B cell (primary cell): ENCODE results near the gene PCSK6. TPM values are rescaled to one million over a fixed set of nuclear protein-coding genes. Genes with fewer than 3 reads are reported as not detected.
"Not testable (repeated sequence)": the region's sequence is repeated elsewhere in the genome, so short reads cannot be mapped to it uniquely, and the experiment has no call there.

ENCODE experiments used
- ATAC-seq: fragments of 200-7000 bp; cut with Tn5 transposase; one replicate; pipeline ENCODE4 v1.10.0; 2021; ENCODE audit warnings: low read depth, mild to moderate bottlenecking, moderate number of reproducible peaks, moderate library complexity
- CTCF ChIA-PET: fragments of 350-600 bp; sonication (Branson Sonifier 250); formaldehyde crosslinking; loops from one replicate; lab custom pipeline; 2021; ENCODE audit warnings: antibody characterized with exemption, inconsistent platforms; lab: Charles Lee
- POLR2A ChIA-PET: fragments of 350-600 bp; sonication (Branson Sonifier 250); formaldehyde crosslinking; loops from one replicate; lab custom pipeline; 2021; ENCODE audit warnings: antibody characterized with exemption; lab: Charles Lee
- DNase-seq: peaks from one replicate; pipeline ENCODE4 v3.0.0; 2013
- H2AFZ ChIP-seq: 2 replicates; pipeline ENCODE4 v1.6.1; 2012; ENCODE audit warnings: mild to moderate bottlenecking, low read depth, low read length; ENCODE audit not compliant: insufficient read depth, poor library complexity, severe bottlenecking
- H3K27ac ChIP-seq, 2 donors: 1 replicate in 1 of 2; 2 replicates in 1 of 2; pipeline ENCODE4 v1.5.1; 2012 to 2013; ENCODE audit warnings: low read length in 2 of 2, mild to moderate bottlenecking in 2 of 2, moderate library complexity in 1 of 2
- H3K27me3 ChIP-seq, 4 experiments: fragments of 200-600 bp in 1 of 4; sonication (generic) in 1 of 4; replicated peaks in 1 of 4; 1 replicate in 2 of 4; 2 replicates in 2 of 4; pipeline versions ENCODE4 v1.6.1 to v1.7.0; 2013 to 2016; ENCODE audit warnings: low read length in 3 of 4, mild to moderate bottlenecking in 2 of 4, mixed read lengths in 1 of 4, moderate library complexity in 1 of 4; ENCODE audit not compliant: insufficient read depth in 4 of 4, control insufficient read depth in 3 of 4; ENCODE audit errors: control extremely low read depth in 1 of 4
- H3K36me3 ChIP-seq, 2 experiments: replicated peaks in 1 of 2; 1 replicate in 1 of 2; 2 replicates in 1 of 2; pipeline versions ENCODE4 v1.6.1 to v1.7.1; 2013; ENCODE audit warnings: low read length in 1 of 2; ENCODE audit not compliant: insufficient read depth in 2 of 2, control insufficient read depth in 1 of 2; ENCODE audit errors: control extremely low read depth in 1 of 2, extremely low read depth in 1 of 2
- H3K4me1 ChIP-seq, 2 donors: fragments of 200-600 bp in 1 of 2; sonication (generic) in 1 of 2; 1 replicate in 1 of 2; 2 replicates in 1 of 2; pipeline versions ENCODE4 v1.5.1 to v1.6.1; 2013 to 2017; ENCODE audit warnings: low read length in 2 of 2; ENCODE audit not compliant: control insufficient read depth in 2 of 2, insufficient read depth in 2 of 2
- H3K4me2 ChIP-seq: replicated peaks from 2 replicates; pipeline ENCODE3; 2012; ENCODE audit warnings: mild to moderate bottlenecking, low read depth, low read length; ENCODE audit not compliant: poor library complexity, severe bottlenecking
- H3K4me3 ChIP-seq, 5 experiments: fragments of 200-600 bp in 1 of 5; sonication (generic) in 1 of 5; 1 replicate in 3 of 5; 2 replicates in 2 of 5; pipeline versions ENCODE4 v1.5.1 to v1.7.0; 2011 to 2016; ENCODE audit warnings: low read length in 4 of 5, mild to moderate bottlenecking in 4 of 5, low read depth in 2 of 5, control low read depth in 1 of 5, moderate library complexity in 1 of 5; ENCODE audit not compliant: insufficient read depth in 1 of 5; ENCODE audit errors: control extremely low read depth in 1 of 5, extremely low read depth in 1 of 5
- H3K79me2 ChIP-seq: fragments of 200-600 bp; sonication (generic); one replicate; pipeline ENCODE4 v1.6.0; 2016; ENCODE audit warnings: low read length; ENCODE audit not compliant: control insufficient read depth, insufficient read depth
- H3K9ac ChIP-seq: fragments of 200-600 bp; sonication (generic); 2 replicates; pipeline ENCODE4 v1.6.1; 2017; ENCODE audit warnings: mild to moderate bottlenecking, low read length, moderate library complexity
- H3K9me3 ChIP-seq, 3 donors: one replicate each; pipeline versions ENCODE4 v1.6.1 to v1.7.1; 2013; ENCODE audit warnings: low read length in 2 of 3; ENCODE audit not compliant: control insufficient read depth in 2 of 3, insufficient read depth in 1 of 3; ENCODE audit errors: control extremely low read depth in 1 of 3
- H4K20me1 ChIP-seq: 2 replicates; pipeline ENCODE4 v1.6.0; 2012; ENCODE audit warnings: mild to moderate bottlenecking, low read length; ENCODE audit not compliant: insufficient read depth, control insufficient read depth, poor library complexity, severe bottlenecking
- H3K27ac Mint-ChIP-seq: one replicate; pipeline ENCODE4 v1.8.0; 2021; ENCODE audit warnings: mixed read lengths
- H3K27me3 Mint-ChIP-seq: one replicate; pipeline ENCODE4 v1.8.0; 2021; ENCODE audit warnings: mixed read lengths
- H3K4me1 Mint-ChIP-seq: one replicate; pipeline ENCODE4 v1.8.0; 2021; ENCODE audit warnings: mixed read lengths
- H3K4me3 Mint-ChIP-seq: one replicate; pipeline ENCODE4 v1.8.0; 2021; ENCODE audit warnings: mixed read lengths
- H3K9me3 Mint-ChIP-seq: one replicate; pipeline ENCODE4 v1.8.0; 2022; ENCODE audit warnings: mixed read lengths; ENCODE audit not compliant: insufficient read depth
- EZH2 ChIP-seq: IDR thresholded peaks from 2 replicates; pipeline ENCODE4 v1.6.1; 2012; ENCODE audit warnings: borderline replicate concordance, low read depth, mild to moderate bottlenecking, moderate library complexity, low read length; ENCODE audit not compliant: insufficient read depth, poor library complexity, severe bottlenecking
- WGBS: methylation state at CpG from one replicate; pipeline ENCODE4 v1.1.5; 2013; ENCODE audit warnings: missing lambda C conversion rate; ENCODE audit not compliant: insufficient coverage; 5-methylcytosine and 5-hydroxymethylcytosine counted together
- intact Hi-C: fragments of 100-400 bp; cut with micrococcal nuclease; formaldehyde crosslinking; loops from one replicate; pipeline ENCODE4 v1.10.0; 2022
- polyA plus RNA-seq: library from polyadenylated mRNA; depleted of rRNA; stranded (reverse); fragments of >200 nt; gene quantifications from 2 replicates; pipeline ENCODE4 v1.2.3, GENCODE V29; 2012
- total RNA-seq, 2 donors: library from RNA; stranded (reverse); fragments of 120-200 nt in 1 of 2; gene quantifications; 1 replicate in 1 of 2; 2 replicates in 1 of 2; pipeline versions ENCODE4 v1.2.3 to v1.2.4, GENCODE V29; 2013 to 2022
- TF ChIP-seq, protein P1 (sequence below): fragments of 200-600 bp; IDR thresholded peaks from one replicate; pipeline ENCODE4 v1.8.0; 2022; ENCODE audit warnings: antibody characterized with exemption, mild to moderate bottlenecking

The PCSK6 gene
- total and polyA plus RNA-seq, 2 donors (not counting 1 experiment from before 2014, with no cell fraction given), result 0.66 to 1.6 TPM

DNA sequence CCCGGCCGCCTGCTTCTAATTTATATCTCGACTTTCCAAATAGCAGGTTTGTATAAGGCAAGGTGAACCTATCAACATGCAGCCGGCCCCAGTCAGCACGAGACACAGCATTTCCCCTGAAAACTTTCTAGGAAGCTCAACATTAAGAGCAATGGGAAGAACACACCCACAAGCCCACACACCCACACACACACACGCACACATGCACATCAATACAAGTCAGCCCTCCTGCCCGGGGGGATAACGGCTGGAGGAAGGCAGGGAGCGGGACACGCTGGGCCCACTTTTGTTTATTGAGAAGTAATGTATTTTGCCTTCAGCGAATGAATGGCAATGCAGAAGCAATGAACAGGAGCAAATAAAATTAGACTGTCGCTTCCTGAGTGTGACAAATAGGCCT lies 83.5 kb downstream of the PCSK6 start:
- Mint-ChIP-seq H3K27ac (peak overlapping the region; percentile 2), H3K4me3 (peak overlapping the region; percentile 38), H3K9me3 (no peaks in the 10 kb centered on the region), H3K4me1 (peaks cover 46% of the 10 kb centered on the region), H3K27me3 (peaks cover 4% of the 10 kb centered on the region)
- ChIA-PET POLR2A (no interaction called here), CTCF (interaction anchor here (1.2 kb wide), 1 partner anchor 12 kb away, joined by 3 read pairs; no protein-coding TSS in a partner anchor)
- TF ChIP-seq, protein P1, sequence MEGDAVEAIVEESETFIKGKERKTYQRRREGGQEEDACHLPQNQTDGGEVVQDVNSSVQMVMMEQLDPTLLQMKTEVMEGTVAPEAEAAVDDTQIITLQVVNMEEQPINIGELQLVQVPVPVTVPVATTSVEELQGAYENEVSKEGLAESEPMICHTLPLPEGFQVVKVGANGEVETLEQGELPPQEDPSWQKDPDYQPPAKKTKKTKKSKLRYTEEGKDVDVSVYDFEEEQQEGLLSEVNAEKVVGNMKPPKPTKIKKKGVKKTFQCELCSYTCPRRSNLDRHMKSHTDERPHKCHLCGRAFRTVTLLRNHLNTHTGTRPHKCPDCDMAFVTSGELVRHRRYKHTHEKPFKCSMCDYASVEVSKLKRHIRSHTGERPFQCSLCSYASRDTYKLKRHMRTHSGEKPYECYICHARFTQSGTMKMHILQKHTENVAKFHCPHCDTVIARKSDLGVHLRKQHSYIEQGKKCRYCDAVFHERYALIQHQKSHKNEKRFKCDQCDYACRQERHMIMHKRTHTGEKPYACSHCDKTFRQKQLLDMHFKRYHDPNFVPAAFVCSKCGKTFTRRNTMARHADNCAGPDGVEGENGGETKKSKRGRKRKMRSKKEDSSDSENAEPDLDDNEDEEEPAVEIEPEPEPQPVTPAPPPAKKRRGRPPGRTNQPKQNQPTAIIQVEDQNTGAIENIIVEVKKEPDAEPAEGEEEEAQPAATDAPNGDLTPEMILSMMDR, result no peak
- TF ChIP-seq EZH2, result no peak
- 100% methylated on average over 1 of the region's 12 CpGs for WGBS
- intact Hi-C loops, result no loop called here
- DNase-seq (no peak), ATAC-seq (no peak)
- Histone ChIP-seq H3K4me1 (peaks cover 27 to 33% of the 10 kb centered on the region in 2 donors), H2AFZ (no peak overlapping the region), H3K27ac (no peak overlapping the region), H3K27me3 (peaks cover 0 to 4% (median 0%) of the 10 kb centered on the region in 4 experiments), H3K9ac (no peak overlapping the region), H3K36me3 (no peaks in the 10 kb centered on the region), H3K9me3 (no peaks in the 10 kb centered on the region), H3K79me2 (no peaks in the 10 kb centered on the region), H3K4me2 (peak overlapping the region; percentile 58), H4K20me1 (no peaks in the 10 kb centered on the region), H3K4me3 (no peak overlapping the region)

GRCh38 chr15:101404245-101404644 lies 85.3 kb downstream of the PCSK6 start:
- H3K4me3 Mint-ChIP-seq, result no peak overlapping the region
- no peaks in the 10 kb centered on the region for H3K9me3 Mint-ChIP-seq
- peaks cover 27 to 33% of the 10 kb centered on the region in 2 donors for H3K4me1 ChIP-seq
- no peak overlapping the region for H3K4me2 ChIP-seq
- H3K27me3 Mint-ChIP-seq, result peaks cover 9% of the 10 kb centered on the region
- no peak overlapping the region for H3K9ac ChIP-seq
- no peak overlapping the region for H3K27ac Mint-ChIP-seq
- peaks cover 36% of the 10 kb centered on the region for H3K4me1 Mint-ChIP-seq
- no peaks in the 10 kb centered on the region for H3K9me3 ChIP-seq
- H3K79me2 ChIP-seq, result no peaks in the 10 kb centered on the region
- no peaks in the 10 kb centered on the region for H4K20me1 ChIP-seq
- DNase-seq, result no peak
- ChIA-PET CTCF (no interaction called here), POLR2A (no interaction called here)
- intact Hi-C loops, result no loop called here
- no peak overlapping the region for H3K27ac ChIP-seq
- no peak overlapping the region for H3K4me3 ChIP-seq
- ATAC-seq, result no peak
- 95% methylated on average over 4 of the region's 6 CpGs for WGBS
- no peaks in the 10 kb centered on the region for H3K36me3 ChIP-seq
- peaks cover 0 to 9% (median 1%) of the 10 kb centered on the region in 4 experiments for H3K27me3 ChIP-seq
- no peak overlapping the region for H2AFZ ChIP-seq
- TF ChIP-seq, protein P1, result no peak
- no peak for TF ChIP-seq EZH2

GRCh38 chr15:101402883-101403282 lies 86.6 kb downstream of the PCSK6 start:
- H2AFZ ChIP-seq, intact Hi-C loops, H3K79me2 ChIP-seq, CTCF ChIA-PET, H3K4me2 ChIP-seq, H3K4me3 Mint-ChIP-seq, POLR2A ChIA-PET, H3K9me3 Mint-ChIP-seq, H3K27me3 ChIP-seq, H3K27ac ChIP-seq, H3K9ac ChIP-seq, H3K9me3 ChIP-seq, H3K27ac Mint-ChIP-seq, ATAC-seq, H3K36me3 ChIP-seq, H3K4me3 ChIP-seq, H4K20me1 ChIP-seq, DNase-seq: not testable (repeated sequence)
- peaks cover 15% of the 10 kb centered on the region for H3K27me3 Mint-ChIP-seq
- H3K4me1 Mint-ChIP-seq, result peaks cover 32% of the 10 kb centered on the region
- no CpG with 5 or more reads among the region's 4 CpGs for WGBS
- peaks cover 22 to 27% of the 10 kb centered on the region in 2 donors for H3K4me1 ChIP-seq
